Measurements from ENCODE around the gene RAB4B. TPM values are rescaled to one million over a fixed set of nuclear protein-coding genes. Genes with fewer than 3 reads are reported as not detected.
A peak's percentile ranks its signal among the peaks of the same experiment; 100 is the strongest.

RAB4B gene
- total and polyA plus RNA-seq, 2 experiments from 2014 or later, result 27.4 to 29.0 TPM

DNA sequence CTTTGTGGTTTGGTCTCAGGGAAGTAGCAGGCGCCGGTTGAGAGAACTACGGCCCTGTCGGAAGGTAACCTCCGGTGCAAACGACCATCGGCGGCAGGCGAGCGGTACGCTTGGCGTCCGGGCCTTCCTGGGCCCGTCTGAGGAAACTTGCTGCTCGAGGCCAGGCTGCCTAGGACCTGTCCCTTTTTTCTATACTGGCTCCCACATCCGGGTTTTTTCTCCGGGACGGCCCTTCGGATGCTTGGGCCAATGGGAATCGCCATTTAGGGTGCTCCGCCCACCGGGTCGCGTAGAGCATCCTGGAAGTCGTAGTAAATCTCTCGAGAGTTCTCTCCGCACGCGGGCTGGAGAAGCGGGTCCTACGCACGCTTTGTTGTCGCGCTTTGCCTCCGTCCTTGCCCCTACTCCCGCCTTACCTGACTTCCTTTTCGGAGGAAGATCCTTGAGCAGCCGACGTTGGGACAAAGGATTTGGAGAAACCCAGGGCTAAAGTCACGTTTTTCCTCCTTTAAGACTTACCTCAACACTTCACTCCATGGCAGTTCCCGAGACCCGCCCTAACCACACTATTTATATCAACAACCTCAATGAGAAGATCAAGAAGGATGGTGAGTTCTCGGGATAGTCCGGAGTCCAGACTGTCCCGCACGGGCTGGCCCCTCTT is 27.0 kb upstream of the RAB4B start, which contains the start of gene SNRPA:
TSS of gene SNRPA (plus strand) at position 330 of the 664 bp plus-strand sequence. CDS start at position 536, 206 bp downstream.
- Histone ChIP-seq H4K20me1 (replicated peaks; ENCODE audit: insufficient read depth) (peaks cover 25% of the 10 kb centered on the region), H3K27ac (ENCODE audit: low read depth) (peak within 1 kb of the TSS; percentile 98), H3K27me3 (ENCODE audit: insufficient read depth) (no peaks in the 10 kb centered on the region), H2AFZ (no peak within 1 kb of the TSS), H3K4me1 (ENCODE audit: insufficient read depth) (peaks cover 24% of the 10 kb centered on the region; the same call in 1 of the 2 replicates), H3K79me2 (replicated peaks; ENCODE audit: insufficient read depth) (peaks cover 55% of the 10 kb centered on the region), H3K36me3 (ENCODE audit: insufficient read depth) (peaks cover 12% of the 10 kb centered on the region), H3K9me2 (ENCODE audit: insufficient read depth) (no peaks in the 10 kb centered on the region; the same call in 1 of the 2 replicates), H3F3A (replicated peaks; ENCODE audit: low read depth) (peaks cover 8% of the 10 kb centered on the region; the same call in 1 of the 2 replicates), H3K4me2 (peak within 1 kb of the TSS; percentile 98), H3K4me3 (peak within 1 kb of the TSS; percentile 89)
- H3K9me3 Mint-ChIP-seq, result peaks cover 3% of the 10 kb centered on the region; the same call in 1 of the 3 replicates
- TF ChIP-seq ETS1 (IDR thresholded peaks at IDR 0.05), result peak; percentile 81
- TF ChIP-seq REST (IDR thresholded peaks at IDR 0.05; ENCODE audit: unreplicated experiment), result no peak
- no peak for TF ChIP-seq EZH2phosphoT487 (IDR thresholded peaks at IDR 0.05; ENCODE audit: unreplicated experiment)
- TF ChIP-seq CREB1 (CRISPR knock-in tag; IDR thresholded peaks at IDR 0.05; ENCODE audit: low read depth), result peak; percentile 63; the same call in 1 of the 2 replicates
- TF ChIP-seq, protein P1, sequence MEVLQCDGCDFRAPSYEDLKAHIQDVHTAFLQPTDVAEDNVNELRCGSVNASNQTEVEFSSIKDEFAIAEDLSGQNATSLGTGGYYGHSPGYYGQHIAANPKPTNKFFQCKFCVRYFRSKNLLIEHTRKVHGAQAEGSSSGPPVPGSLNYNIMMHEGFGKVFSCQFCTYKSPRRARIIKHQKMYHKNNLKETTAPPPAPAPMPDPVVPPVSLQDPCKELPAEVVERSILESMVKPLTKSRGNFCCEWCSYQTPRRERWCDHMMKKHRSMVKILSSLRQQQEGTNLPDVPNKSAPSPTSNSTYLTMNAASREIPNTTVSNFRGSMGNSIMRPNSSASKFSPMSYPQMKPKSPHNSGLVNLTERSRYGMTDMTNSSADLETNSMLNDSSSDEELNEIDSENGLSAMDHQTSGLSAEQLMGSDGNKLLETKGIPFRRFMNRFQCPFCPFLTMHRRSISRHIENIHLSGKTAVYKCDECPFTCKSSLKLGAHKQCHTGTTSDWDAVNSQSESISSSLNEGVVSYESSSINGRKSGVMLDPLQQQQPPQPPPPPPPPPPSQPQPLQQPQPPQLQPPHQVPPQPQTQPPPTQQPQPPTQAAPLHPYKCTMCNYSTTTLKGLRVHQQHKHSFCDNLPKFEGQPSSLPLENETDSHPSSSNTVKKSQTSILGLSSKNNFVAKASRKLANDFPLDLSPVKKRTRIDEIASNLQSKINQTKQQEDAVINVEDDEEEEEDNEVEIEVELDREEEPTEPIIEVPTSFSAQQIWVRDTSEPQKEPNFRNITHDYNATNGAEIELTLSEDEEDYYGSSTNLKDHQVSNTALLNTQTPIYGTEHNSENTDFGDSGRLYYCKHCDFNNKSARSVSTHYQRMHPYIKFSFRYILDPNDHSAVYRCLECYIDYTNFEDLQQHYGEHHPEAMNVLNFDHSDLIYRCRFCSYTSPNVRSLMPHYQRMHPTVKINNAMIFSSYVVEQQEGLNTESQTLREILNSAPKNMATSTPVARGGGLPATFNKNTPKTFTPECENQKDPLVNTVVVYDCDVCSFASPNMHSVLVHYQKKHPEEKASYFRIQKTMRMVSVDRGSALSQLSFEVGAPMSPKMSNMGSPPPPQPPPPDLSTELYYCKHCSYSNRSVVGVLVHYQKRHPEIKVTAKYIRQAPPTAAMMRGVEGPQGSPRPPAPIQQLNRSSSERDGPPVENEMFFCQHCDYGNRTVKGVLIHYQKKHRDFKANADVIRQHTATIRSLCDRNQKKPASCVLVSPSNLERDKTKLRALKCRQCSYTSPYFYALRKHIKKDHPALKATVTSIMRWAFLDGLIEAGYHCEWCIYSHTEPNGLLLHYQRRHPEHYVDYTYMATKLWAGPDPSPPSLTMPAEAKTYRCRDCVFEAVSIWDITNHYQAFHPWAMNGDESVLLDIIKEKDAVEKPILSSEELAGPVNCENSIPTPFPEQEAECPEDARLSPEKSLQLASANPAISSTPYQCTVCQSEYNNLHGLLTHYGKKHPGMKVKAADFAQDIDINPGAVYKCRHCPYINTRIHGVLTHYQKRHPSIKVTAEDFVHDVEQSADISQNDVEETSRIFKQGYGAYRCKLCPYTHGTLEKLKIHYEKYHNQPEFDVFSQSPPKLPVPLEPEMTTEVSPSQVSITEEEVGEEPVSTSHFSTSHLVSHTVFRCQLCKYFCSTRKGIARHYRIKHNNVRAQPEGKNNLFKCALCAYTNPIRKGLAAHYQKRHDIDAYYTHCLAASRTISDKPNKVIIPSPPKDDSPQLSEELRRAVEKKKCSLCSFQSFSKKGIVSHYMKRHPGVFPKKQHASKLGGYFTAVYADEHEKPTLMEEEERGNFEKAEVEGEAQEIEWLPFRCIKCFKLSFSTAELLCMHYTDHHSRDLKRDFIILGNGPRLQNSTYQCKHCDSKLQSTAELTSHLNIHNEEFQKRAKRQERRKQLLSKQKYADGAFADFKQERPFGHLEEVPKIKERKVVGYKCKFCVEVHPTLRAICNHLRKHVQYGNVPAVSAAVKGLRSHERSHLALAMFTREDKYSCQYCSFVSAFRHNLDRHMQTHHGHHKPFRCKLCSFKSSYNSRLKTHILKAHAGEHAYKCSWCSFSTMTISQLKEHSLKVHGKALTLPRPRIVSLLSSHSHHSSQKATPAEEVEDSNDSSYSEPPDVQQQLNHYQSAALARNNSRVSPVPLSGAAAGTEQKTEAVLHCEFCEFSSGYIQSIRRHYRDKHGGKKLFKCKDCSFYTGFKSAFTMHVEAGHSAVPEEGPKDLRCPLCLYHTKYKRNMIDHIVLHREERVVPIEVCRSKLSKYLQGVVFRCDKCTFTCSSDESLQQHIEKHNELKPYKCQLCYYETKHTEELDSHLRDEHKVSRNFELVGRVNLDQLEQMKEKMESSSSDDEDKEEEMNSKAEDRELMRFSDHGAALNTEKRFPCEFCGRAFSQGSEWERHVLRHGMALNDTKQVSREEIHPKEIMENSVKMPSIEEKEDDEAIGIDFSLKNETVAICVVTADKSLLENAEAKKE (CRISPR knock-in tag; IDR thresholded peaks at IDR 0.05), result no peak
- TF ChIP-seq, protein P2, sequence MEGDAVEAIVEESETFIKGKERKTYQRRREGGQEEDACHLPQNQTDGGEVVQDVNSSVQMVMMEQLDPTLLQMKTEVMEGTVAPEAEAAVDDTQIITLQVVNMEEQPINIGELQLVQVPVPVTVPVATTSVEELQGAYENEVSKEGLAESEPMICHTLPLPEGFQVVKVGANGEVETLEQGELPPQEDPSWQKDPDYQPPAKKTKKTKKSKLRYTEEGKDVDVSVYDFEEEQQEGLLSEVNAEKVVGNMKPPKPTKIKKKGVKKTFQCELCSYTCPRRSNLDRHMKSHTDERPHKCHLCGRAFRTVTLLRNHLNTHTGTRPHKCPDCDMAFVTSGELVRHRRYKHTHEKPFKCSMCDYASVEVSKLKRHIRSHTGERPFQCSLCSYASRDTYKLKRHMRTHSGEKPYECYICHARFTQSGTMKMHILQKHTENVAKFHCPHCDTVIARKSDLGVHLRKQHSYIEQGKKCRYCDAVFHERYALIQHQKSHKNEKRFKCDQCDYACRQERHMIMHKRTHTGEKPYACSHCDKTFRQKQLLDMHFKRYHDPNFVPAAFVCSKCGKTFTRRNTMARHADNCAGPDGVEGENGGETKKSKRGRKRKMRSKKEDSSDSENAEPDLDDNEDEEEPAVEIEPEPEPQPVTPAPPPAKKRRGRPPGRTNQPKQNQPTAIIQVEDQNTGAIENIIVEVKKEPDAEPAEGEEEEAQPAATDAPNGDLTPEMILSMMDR (conservative IDR thresholded peaks at IDR 0.05; ENCODE audit: low read depth in 2 of 2), result no peak
- TF ChIP-seq ZNF114 (CRISPR knock-in tag; IDR thresholded peaks at IDR 0.05), result no peak
- no peak for TF ChIP-seq STAT1 (IDR thresholded peaks at IDR 0.05; ENCODE audit: unreplicated experiment)
- peak; percentile 61 for TF ChIP-seq POLR2AphosphoS5 (IDR thresholded peaks at IDR 0.05; ENCODE audit: low read depth)
- TF ChIP-seq NANOG (IDR thresholded peaks at IDR 0.05; ENCODE audit: borderline replicate concordance), result no peak
- ATAC-seq (peak; percentile 85), DNase-seq (ENCODE audit: low spot score) (peak; percentile 100)
- peak within 1 kb of the TSS; percentile 98 for H3K4me3 Mint-ChIP-seq
- peak within 1 kb of the TSS; percentile 99 for H3K27ac Mint-ChIP-seq
- H3K27me3 Mint-ChIP-seq (ENCODE audit: insufficient read depth, low read depth, poor library complexity), result peaks cover 28% of the 10 kb centered on the region
- H3K4me1 Mint-ChIP-seq, result peaks cover 35% of the 10 kb centered on the region
- H3K36me3 Mint-ChIP-seq (ENCODE audit: low read depth), result peaks cover 53% of the 10 kb centered on the region
